Ovary (tissue), 3 donors: ENCODE results near the gene AMBP.

ENCODE experiments used
- CTCF ChIP-seq, 3 donors: fragments of 450-650 bp in 2 of 3; fragments of 200-600 bp in 1 of 3; IDR thresholded peaks; one replicate each; pipeline versions ENCODE4 v1.5.1 to v1.8.0; 2016 to 2022; ENCODE audit warnings: antibody characterized with exemption in 3 of 3, mild to moderate bottlenecking in 1 of 3
- EP300 ChIP-seq: sonication (generic); formaldehyde crosslinking; IDR thresholded peaks from one replicate; pipeline ENCODE4 v1.6.1; 2017; ENCODE audit warnings: antibody characterized with exemption
- POLR2A ChIP-seq: fragments of 450-650 bp; IDR thresholded peaks from one replicate; pipeline ENCODE4 v1.6.1; 2017; ENCODE audit warnings: antibody characterized with exemption, mild to moderate bottlenecking, moderate library complexity
- donor health status: DM: no; HTN: no; CAD: no.

GRCh38 chr9:114100536-114100935, 22.4 kb upstream of the AMBP start:
- no peak for TF ChIP-seq CTCF (IDR thresholded peaks at IDR 0.05)
- no peak for TF ChIP-seq EP300
- TF ChIP-seq POLR2A, result no peak
